GM06990 (cell line): ENCODE results near the gene EYS.

ENCODE experiments used
- DNase-seq: peaks from one replicate; pipeline ENCODE4 v3.0.0-alpha.2; 2011; ENCODE audit not compliant: insufficient read length; ENCODE audit errors: extremely low read depth
- H3K27me3 ChIP-seq: replicated peaks from 2 replicates; pipeline ENCODE4 v1.6.0; 2011; ENCODE audit warnings: low read length; ENCODE audit not compliant: control insufficient read depth, insufficient read depth
- H3K36me3 ChIP-seq: 2 replicates; pipeline ENCODE4 v1.5.1; 2011; ENCODE audit warnings: low read length; ENCODE audit not compliant: control insufficient read depth, insufficient read depth
- H3K4me3 ChIP-seq: replicated peaks from 2 replicates; pipeline ENCODE4 v1.5.1; 2011; ENCODE audit warnings: low read depth, mild to moderate bottlenecking, control low read depth, low read length
- TF ChIP-seq, protein P1 (sequence below): IDR thresholded peaks from 2 replicates; pipeline ENCODE4 v1.5.1; 2011; ENCODE audit warnings: low read length, control low read depth, mild to moderate bottlenecking, inconsistent platforms; ENCODE audit not compliant: insufficient read depth, poor library complexity, severe bottlenecking

The EYS gene

GRCh38 chr6:64895945-64896344, 811.1 kb downstream of the EYS start:
- no peaks in the 10 kb centered on the region for H3K36me3 ChIP-seq
- no peaks in the 10 kb centered on the region for H3K27me3 ChIP-seq
- TF ChIP-seq, protein P1, sequence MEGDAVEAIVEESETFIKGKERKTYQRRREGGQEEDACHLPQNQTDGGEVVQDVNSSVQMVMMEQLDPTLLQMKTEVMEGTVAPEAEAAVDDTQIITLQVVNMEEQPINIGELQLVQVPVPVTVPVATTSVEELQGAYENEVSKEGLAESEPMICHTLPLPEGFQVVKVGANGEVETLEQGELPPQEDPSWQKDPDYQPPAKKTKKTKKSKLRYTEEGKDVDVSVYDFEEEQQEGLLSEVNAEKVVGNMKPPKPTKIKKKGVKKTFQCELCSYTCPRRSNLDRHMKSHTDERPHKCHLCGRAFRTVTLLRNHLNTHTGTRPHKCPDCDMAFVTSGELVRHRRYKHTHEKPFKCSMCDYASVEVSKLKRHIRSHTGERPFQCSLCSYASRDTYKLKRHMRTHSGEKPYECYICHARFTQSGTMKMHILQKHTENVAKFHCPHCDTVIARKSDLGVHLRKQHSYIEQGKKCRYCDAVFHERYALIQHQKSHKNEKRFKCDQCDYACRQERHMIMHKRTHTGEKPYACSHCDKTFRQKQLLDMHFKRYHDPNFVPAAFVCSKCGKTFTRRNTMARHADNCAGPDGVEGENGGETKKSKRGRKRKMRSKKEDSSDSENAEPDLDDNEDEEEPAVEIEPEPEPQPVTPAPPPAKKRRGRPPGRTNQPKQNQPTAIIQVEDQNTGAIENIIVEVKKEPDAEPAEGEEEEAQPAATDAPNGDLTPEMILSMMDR: no peak
- no peak overlapping the region for H3K4me3 ChIP-seq
- DNase-seq: no peak

- TF ChIP-seq, protein P1: no peak
- no peaks in the 10 kb centered on the region for H3K27me3 ChIP-seq
- no peaks in the 10 kb centered on the region for H3K36me3 ChIP-seq
- no peak overlapping the region for H3K4me3 ChIP-seq
- no peak for DNase-seq
These were observed 816.4 kb downstream of the EYS start for GRCh38 chr6:64890609-64891008.

DNA sequence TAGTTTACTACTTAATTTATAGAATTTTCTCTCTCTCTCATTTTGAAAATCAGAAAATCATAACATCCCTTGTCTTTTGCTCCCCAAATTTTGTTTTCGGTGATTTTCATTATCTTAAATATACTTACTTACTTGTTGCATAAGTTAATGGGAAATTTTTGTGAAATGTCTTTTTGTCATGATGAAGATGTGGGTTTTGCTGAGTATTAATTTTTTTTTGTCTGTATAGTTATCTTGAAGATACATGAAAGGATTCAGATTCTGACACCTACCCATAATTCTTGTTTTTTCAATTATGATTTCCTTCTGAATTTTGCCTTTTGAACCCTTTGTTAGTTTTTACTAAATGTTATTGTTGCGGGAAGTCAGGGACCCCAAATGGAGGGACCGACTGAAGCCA, 817.9 kb downstream of the EYS start:
- no peaks in the 10 kb centered on the region for H3K27me3 ChIP-seq
- TF ChIP-seq, protein P1: no peak
- no peak overlapping the region for H3K4me3 ChIP-seq
- no peak for DNase-seq
- no peaks in the 10 kb centered on the region for H3K36me3 ChIP-seq

- no peaks in the 10 kb centered on the region for H3K27me3 ChIP-seq
- TF ChIP-seq, protein P1: no peak
- H3K4me3 ChIP-seq: no peak overlapping the region
- no peaks in the 10 kb centered on the region for H3K36me3 ChIP-seq
- DNase-seq: no peak
These were observed 832.2 kb downstream of the EYS start for GRCh38 chr6:64874776-64875175.

DNA sequence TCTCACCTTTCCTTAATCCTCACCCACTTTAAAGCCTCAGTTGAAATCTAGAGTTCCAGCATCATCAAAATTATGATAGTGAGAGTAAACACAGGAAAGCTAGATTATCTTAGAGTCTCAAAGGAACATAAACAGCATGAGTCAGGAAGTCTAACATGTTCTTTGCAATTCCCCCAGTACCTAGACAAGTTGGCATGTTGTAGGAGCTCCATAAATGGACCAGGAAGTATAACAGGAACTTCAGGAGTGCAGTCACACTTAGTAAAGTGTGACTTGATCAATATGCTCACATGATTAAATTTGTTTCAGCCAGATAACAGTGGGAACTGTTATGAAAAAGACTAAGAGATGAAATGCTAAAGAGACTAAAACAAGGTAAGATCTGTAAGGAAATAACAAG, 834.4 kb downstream of the EYS start:
- TF ChIP-seq, protein P1: no peak
- no peak for DNase-seq
- H3K36me3 ChIP-seq: no peaks in the 10 kb centered on the region
- no peaks in the 10 kb centered on the region for H3K27me3 ChIP-seq
- no peak overlapping the region for H3K4me3 ChIP-seq

DNA sequence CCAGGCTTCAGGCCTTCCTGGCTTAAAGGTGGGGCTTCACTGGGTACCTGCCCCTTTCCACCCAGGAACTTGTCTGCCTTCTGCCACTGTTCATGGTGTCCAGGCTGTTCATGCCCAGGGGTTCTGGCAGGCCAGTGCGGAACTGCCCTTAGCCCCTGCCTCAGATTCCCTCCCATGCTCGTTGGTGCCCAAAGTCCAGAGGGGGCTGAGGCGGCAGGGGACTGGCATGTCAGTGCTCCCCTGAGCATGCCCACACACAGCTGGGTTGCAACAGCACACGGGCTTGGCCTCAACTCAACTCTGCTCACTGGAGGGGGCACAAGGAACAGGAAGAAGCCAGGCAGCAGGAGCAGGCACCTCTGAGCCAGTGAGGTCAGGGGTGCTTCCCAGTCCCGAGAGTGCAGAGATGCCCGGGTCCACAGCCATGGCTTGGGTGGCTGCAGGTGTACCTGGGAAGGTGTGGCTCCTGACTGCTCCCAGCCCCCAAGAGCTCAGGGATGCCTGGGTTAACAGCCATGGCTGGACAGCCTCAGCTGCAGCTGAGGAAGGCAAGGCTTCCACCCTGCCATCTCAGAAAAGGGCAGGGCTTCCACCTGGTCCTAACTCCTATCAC, 845.9 kb downstream of the EYS start:
- no peaks in the 10 kb centered on the region for H3K27me3 ChIP-seq
- no peak for DNase-seq
- TF ChIP-seq, protein P1: no peak
- no peak overlapping the region for H3K4me3 ChIP-seq
- no peaks in the 10 kb centered on the region for H3K36me3 ChIP-seq
